ENCODE measurements around the gene SORL1.
"Not testable (repeated sequence)": the region's sequence is repeated elsewhere in the genome, so short reads cannot be mapped to it uniquely, and the experiment has no call there.

The SORL1 gene

GRCh38 chr11:121503051-121503450, 50.9 kb downstream of the SORL1 start:
- no peak for DNase-seq (ENCODE audit: low spot score)

- not testable (repeated sequence) for DNase-seq (ENCODE audit: low spot score)
Observed at GRCh38 chr11:121506237-121506636, 54.1 kb downstream of the SORL1 start.

- DNase-seq (ENCODE audit: low spot score) = no peak
Observed at GRCh38 chr11:121508449-121508848, 56.3 kb downstream of the SORL1 start.

GRCh38 chr11:121510438-121510837, 58.3 kb downstream of the SORL1 start:
- DNase-seq (ENCODE audit: low spot score) = no peak

GRCh38 chr11:121512468-121513465, 60.7 kb downstream of the SORL1 start:
- DNase-seq (ENCODE audit: low spot score) = no peak

GRCh38 chr11:121513807-121514206, 61.7 kb downstream of the SORL1 start:
- DNase-seq (ENCODE audit: low spot score) = no peak

GRCh38 chr11:121514432-121515334, 62.6 kb downstream of the SORL1 start:
- no peak for DNase-seq (ENCODE audit: low spot score)

- DNase-seq (ENCODE audit: low spot score) = no peak
Observed at GRCh38 chr11:121515335-121515671, 63.2 kb downstream of the SORL1 start.

- no peak for DNase-seq (ENCODE audit: low spot score)
Observed at GRCh38 chr11:121517996-121518395, 65.9 kb downstream of the SORL1 start.

GRCh38 chr11:121520243-121521144, 68.4 kb downstream of the SORL1 start:
- no peak for DNase-seq (ENCODE audit: low spot score)

- no peak for DNase-seq (ENCODE audit: low spot score)
Observed at GRCh38 chr11:121521145-121522042, 69.3 kb downstream of the SORL1 start.

- DNase-seq (ENCODE audit: low spot score) = no peak
Observed at GRCh38 chr11:121522043-121522941, 70.2 kb downstream of the SORL1 start.

- no peak for DNase-seq (ENCODE audit: low spot score)
Observed at GRCh38 chr11:121523581-121524232, 71.6 kb downstream of the SORL1 start.

GRCh38 chr11:121524233-121524631, 72.1 kb downstream of the SORL1 start:
- DNase-seq (ENCODE audit: low spot score) = no peak

GRCh38 chr11:121525376-121525775, 73.3 kb downstream of the SORL1 start:
- DNase-seq (ENCODE audit: low spot score) = no peak

GRCh38 chr11:121530257-121530656, 78.1 kb downstream of the SORL1 start:
- no peak for DNase-seq (ENCODE audit: low spot score)

- no peak for DNase-seq (ENCODE audit: low spot score)
Observed at GRCh38 chr11:121533601-121534000, 81.5 kb downstream of the SORL1 start.

GRCh38 chr11:121534131-121535093, 82.3 kb downstream of the SORL1 start:
- DNase-seq (ENCODE audit: low spot score) = no peak

Data from hematopoietic multipotent progenitor cell treated with erythropoietin and hydrocortisone succinate and interleukin-3 and kit ligand, for 15 days (in vitro differentiated cells).